SIG-M5 treated with dmso at 0.1 percent for 504 hours (cell line): ENCODE results near the gene ZNF396.

Experiments used
- DNase-seq: peaks from one replicate; lab custom pipeline; 2025; ENCODE audit not compliant: unreplicated experiment; lab: John Stamatoyannopoulos, UW

The ZNF396 gene

DNA sequence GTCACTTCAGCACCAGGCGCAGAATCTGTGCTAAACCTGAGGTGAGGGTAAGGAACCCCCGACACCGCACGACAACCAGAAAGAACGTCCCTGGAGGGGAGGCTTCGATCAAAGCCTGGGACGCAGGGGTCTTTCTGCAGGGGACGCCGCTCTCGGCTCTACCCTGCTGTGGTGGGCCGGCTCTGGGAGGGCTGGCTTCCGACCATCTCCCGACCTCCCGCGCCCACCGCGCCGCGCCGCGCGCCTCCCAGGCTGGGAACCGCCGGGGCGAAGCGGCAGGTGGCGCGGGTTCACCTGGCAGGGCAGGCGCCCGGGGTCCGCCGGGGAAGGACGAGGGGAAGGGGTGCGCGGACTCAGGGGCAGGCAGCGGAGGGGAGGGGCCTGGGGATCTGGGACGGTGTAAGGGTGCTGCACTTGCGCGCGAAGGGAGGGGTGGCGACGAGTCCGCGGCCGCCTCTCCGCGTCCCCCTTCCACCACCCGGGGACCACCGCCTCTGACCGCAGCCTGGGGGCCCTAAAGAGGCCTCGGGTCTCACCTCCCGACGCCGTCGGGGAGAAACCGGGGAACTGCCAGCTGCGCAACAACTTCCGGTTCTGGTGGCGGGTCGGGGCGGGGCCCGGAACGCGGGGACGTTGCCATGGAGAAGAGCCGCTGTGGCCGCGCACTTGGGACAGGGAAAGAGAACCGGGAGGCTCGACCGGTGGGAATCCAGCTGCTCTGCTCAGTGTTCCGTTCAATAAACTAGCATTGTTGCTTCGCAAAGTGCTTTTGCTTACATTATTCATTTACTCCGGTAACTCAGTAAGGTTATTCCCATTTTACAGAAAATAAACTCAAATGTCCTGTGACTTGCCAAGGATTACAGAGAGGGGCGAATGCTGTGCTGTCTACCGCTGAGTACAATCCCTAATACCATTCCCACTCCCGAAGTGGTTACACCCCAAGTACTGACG lies at the start of gene ZNF396:
ZNF396 (minus strand) TSS at position 596 of the 954 bp plus-strand sequence. CDS start 3,045 bp downstream, outside the sequence.
- peak; percentile 53 for DNase-seq

DNA sequence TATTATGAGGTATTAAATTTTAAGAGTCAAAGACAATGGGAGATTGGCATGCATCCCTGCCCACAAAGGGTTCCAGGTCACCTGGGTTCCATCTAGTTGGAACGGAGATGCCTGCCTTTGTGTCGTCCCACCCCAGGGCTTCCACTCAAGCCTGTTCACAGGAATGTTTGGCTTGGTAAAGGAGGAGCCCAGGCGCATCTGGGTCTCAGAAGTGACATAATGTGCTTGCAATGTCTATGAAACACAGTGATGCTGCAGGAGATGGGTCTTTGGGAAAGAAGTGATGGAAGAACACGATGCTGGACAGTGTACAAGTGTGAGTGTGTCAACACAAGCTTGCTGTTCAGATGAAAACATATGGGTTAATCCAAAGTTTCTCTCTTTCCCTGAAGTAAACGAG lies 49.6 kb upstream of the ZNF396 start:
- no peak for DNase-seq

DNA sequence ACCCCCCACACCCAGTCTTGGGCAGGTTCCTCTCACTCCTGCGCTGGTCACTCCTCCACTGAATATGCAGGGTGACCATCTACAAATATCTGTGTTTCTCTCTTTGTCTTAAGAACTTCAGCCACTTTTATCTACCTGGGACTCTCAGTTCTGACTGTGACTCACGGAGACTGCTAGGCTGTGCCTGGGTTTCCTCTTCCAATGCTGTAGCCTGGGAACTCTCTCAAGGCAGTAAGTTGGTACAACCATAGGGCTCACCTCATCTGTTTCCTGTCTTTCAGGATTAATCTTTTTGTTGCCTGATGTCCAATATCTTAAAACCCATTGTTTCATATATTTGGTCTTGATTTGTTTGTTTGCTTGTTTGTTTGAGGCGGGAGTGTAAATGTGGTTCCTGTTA lies 47.2 kb upstream of the ZNF396 start:
- DNase-seq = no peak

DNA sequence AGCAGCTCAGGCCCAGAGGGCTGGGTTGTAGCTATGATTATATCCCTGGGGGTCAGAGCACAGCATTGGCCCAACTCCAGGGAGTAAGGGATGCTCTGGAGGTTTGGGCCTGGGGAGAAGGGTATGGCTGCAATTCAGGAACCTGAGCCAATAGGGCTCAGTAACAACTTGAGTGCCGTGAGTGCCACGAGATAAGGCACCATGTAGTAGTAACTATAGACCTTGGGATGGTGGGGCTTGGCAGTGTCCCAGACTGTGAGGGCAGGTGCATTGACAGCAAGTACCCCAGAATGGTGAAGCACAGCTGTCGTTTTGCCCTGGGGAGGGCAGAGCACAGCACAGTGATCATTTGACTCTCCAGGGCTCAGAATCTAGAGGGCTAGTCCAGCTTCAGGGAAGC lies 45.1 kb upstream of the ZNF396 start:
- no peak for DNase-seq

DNA sequence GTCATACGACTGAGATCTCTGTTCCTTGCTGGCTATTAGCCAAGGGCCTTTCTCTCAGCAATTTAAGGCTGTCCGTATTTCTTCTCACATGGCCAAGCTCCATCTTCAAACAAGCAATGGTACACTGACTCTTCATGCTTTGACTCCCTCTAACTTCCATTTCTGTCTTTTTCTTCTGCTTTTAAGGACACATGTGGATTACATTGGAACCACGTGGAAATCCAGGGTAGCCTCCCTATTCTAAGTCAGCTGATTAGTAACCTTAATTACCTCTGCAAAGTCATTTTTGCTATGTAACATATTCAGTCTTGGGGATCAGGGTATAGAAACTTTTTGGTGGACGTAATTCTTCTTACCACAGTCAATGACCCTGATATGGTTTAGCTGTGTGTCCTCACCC lies 41.5 kb upstream of the ZNF396 start:
- DNase-seq = no peak

DNA sequence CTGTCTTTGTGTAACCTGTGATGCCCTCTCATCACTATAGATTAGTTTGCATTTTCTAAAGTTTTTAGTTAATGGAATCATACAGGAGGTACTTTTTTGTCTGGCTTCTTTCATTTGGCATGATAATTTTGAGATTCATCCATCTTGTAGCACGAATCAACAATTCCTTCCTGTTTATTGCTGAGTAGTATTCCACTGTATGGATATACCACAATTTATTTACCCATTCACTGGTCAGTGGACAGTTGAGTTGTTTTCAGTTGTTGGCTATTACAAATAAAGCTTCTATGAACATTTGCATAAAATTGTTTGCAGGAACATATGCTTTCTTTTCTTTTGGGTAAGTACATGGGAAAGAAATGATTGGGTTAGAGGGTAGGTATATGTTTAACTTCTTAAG lies 40.1 kb upstream of the ZNF396 start:
- no peak for DNase-seq

DNA sequence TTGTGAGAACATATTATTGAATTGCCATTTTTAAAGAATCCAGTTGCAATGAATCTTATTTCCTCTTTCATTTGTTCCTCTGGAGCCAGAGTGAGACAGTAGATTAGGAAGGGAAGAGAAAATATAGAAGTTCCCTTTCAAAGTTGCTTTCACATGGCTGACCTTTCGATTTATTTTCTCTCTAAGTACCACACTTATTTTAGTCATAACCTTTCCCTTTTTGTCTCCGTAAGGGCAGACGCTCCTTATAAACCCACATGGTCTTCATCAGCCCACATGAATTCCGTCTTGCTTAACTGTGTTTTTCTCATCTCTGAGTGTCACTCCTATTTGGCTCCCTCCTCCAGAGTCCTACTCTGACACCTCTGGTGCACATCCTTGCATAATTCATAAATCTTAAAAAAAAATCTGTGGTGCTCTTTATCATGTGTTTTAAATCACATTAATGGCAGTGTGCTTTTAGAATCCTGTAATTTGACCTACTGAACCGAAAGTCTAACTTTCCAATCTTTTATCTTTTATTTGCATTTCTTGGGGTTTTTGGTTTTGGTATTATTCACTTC lies 38.5 kb upstream of the ZNF396 start:
- DNase-seq = peak; percentile 82

DNA sequence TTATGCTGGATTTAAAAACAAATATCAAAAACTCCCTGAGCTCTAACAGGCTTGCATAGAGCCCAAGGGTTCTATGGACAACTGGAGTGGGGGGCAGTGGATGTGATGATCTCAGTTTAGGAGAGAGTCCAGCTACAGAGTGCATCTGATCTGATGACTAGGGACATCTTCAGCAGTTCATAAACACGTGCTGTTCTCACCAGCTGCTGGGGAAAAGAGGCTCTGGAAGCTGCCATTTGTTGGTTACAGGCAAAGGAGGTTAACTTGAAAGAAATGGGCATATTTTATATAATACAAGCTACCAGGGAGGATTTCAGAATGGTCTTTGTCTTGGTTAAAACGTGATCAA lies 36.0 kb upstream of the ZNF396 start:
- DNase-seq = no peak

DNA sequence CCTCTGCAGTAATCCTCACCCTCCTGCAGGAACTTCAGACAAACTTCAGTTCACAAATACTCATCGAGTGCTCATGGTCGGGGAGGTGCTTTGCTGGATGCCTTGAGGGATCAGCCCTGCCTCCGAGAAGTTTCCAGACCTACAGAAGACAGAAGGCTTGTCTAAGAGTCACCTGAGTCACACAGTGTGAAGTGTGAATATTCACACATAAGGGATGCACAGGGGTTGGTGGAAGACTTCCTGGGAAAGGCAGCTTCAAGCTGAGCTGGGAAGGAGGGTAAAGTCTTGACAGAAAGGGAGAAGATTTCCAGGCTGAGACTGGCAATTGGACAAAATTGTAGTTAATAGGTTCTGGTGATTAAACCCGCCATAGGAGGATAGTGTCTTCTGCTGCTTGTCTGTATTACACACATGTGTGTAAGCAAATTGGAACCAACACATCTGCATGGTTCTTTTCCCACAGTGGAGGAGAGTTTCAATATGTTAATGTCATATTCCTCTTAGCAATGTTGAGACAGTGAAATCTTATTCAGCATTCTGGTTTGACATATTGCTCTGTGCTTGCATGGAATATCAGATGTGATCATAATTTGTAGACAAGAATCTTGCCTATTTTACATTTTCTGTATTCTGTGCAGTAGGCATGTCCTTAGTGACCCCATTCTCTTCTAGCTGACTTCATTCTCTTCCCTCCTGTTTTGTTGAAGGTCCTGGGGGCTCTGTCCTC lies 34.7 kb upstream of the ZNF396 start:
- DNase-seq = no peak

DNA sequence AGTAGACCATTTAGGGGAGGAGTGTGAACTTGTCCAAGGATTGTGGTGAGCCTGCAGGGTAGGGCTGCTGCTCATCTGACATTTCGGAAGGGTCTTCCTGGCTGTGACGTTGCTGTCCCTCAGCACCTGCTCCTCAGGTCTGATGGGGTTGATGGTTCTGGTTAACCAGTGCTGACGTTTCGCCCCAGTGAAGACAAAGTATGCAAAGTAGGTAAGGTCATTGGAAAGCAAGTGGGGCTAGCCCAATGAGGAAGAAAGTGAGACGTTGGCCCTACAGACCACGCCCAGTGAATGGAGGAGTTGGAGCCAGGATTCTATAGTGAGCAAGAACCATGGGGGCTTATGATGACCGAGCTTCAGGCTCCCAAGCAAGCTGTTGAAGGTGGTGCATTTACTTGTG lies 33.4 kb upstream of the ZNF396 start:
- DNase-seq = no peak

DNA sequence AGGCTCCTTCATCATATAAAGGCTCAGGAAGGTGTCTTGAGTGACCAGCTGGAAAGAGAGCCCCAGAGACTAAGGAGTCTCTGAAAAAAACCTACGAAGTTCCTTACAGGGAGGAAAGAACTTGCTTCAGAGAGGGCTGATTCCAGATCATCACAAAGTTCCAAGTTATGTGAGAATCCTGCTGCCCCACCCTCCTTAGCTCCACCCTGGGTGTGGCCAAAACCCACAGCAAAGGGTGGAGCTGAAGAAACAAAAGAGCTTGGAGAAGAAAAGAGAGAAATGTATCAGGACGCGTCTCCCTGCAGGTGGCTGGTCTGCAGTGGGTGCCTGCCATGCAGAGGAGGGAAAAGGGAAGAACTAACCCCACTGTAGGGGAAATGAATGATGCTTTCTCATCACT lies 32.8 kb upstream of the ZNF396 start:
- peak; percentile 15 for DNase-seq

DNA sequence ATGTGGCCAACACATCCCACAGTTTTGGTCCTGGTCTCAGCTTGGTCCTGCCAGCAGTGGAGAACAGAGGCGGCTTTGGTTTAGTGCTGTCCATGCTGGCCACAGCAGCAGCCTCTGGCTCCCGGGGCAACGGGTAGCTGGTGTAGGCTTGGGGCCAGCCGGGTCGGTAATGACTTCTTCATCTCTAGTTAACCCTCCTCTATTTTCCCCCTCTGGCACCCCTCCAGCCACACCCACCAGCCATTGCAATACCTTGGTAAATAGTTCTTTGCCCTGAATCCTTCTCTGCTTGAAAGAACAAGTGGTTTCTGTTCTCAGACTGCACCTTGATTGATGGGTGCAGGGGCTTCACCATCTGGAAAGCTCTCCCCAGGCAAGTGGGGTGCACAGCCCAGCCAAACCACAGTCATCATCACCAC lies 31.7 kb upstream of the ZNF396 start:
- DNase-seq = no peak

DNA sequence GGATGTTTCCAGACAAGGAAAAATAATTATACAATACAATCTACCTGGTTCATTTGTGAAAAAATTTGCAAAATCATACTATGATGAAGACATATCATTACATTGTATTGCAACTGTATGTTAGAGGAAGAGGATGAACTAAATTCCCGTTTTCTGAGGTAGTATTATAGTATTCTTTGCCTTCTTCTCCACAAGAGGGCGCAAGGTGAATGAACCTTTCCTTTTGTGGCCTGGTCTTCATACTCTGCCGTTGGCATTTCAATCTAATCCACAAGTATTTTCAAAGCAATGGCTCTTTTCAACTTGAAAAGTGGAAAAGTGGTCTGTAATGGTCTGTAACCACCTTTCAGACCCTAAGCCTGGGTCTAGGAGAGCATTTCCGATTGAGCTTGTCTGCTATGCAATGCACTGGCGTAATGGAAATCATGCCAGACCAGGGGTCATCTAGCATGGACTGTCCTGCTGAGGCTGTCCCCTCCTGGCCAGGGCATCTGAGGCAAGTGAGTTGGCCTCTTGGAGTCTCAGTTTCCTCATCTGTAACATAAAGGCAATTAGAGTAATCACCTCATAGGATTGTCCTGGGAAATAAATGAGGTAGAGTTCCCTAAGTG lies 30.8 kb upstream of the ZNF396 start:
- peak; percentile 82 for DNase-seq

DNA sequence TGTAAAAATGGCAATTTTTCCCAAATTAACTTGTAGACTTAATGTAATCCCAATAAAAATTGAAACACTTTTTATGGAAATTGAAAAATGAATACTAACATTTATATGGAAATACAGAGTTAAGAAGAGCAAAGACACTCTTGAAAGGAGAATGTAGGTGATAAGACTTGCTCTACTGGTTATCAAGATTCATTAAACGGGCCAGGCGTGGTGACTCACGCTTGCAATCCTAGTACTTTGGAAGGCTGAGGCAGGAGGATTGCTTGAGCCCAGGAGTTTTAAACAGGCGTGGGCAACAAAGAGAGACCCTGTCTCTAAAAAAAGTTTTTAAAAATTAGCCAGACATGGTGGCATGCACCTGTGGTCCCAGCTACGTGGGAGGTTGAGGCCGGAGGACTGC lies 29.5 kb upstream of the ZNF396 start:
- no peak for DNase-seq

DNA sequence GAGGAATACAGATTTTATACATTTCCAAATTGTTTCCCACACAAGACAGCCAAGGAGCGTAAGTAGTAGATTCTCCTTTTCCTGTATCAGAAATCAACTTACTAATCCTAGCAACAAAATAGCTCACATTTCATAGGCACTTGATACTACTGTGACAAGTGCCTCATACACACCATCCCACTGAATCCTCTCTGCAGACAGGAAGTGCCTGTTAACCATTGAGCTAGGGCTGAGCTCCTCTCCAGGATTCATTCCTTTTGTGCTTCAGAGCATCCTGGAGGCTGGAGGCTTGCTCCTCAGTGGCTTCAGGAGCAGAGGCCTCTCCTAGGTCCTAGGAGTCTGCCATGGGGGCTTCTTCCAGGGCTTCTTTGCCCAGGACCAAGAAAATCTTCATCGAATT lies 20.8 kb upstream of the ZNF396 start:
- no peak for DNase-seq

DNA sequence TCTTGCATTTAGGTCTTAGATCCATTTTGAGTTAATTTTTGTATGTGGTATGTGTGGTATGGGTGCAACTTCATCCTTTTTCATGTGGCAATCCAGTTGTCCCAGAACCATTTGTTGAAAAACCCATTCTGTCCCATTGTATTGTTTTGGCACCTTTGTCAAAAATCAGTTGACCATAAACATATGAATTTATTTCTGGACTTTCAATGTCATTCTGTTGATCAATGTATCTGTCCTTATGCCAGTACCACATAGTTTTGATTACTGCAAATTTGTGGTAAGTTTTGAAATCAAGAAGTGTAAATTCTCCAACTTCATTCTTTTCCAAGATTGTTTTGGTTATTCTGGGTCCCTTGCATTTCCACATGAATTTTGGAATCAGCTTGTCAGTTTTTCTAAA lies 16.6 kb upstream of the ZNF396 start:
- no peak for DNase-seq

DNA sequence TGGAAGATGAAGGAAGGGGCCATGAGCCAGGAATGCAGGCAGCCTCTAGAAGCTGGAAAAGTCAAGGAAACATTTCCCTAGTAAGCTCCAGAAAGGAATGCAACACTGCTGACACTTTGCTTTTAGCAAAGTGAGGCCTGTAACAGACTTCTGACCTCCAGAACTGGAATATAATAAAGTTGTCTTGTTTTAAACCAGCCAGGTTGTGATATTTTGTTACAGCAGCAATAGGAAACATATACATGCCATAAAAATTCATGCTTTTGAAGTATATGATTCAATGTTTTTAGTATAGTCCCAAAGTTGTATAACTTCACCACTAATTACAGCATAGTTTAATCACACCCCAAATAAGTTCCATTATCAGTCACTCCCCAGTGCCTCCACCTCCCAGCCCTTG lies 15.2 kb upstream of the ZNF396 start:
- no peak for DNase-seq

DNA sequence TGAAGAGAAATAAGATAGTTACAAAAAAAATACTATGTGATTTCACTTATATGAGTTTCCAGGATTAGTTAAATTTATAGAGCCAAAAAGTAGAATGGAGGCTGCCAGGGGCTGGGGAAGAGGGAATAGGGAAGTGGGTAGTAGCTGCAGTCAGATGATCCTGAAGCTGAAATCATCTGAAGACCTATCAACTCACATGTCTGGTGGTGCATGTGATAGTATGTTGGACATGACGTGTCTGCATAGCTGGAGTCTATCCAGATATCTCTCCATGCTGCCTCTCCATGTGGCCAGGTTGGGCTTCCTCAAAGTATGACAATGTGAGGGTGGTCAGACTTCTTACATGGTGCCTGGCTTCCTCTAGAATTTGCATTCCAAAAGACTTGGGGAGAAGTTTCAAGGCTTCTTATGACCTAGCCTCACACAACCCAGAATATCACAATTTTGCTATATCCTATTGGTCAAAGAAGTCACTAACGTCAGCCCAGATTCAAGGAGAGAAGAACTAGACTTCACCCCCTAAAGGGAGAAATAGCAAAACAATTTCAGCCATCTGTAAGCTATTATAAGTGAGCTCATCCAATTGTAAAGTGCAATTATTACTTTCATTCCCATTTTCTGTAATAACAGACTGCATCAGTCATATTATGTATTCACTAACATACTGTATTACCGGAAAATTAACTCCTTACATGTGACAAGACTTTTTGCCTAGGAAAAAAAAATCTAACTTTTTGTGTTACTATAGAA lies 14.0 kb upstream of the ZNF396 start:
- DNase-seq = no peak

DNA sequence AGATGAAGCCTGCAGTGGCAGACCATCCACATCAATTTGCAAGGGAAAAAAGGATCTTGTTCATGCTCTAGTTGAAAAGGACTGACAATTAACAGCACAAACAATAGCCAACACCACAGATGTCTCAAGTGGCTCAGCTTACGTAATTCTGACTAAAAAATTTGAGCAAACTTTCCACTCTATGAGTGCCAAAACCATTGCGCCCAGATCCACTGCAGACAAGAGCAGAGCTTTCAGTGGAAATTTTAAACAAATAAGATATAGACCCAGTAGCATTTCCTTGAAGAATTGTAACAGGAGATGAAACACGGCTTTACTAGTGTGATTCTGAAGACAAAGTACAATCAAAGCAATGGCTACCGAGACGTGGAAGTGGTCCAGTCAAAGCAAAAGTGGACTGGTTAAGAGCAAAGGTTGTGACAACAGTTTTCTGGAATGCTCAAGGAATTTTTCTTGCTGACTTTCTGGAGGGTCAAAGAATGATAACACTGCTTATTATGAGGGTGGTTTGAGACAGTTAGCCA lies 12.0 kb upstream of the ZNF396 start:
- DNase-seq = no peak

DNA sequence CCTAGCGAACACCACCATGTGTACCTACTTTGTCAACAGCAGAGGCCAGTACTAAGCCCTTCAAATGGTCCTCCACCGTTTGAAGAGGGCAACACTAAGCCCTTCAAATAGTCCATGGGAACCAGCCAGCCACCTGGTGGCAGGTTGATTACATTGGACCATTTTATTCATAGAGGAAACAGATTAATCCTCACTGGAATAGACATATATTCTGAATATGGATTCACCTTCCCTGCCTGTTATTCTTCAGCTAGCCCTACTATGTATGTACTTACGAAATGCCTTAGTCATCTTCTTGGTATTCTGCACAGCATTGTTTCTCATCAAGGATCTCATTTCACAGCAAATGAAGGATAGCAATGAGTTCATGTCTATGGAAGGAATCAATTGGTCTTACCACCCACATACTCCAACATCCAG lies 10.0 kb upstream of the ZNF396 start:
- no peak for DNase-seq
